ENCODE measurements around the gene LAMA1. TPM values are rescaled to one million over a fixed set of nuclear protein-coding genes. Genes with fewer than 3 reads are reported as not detected.

Gene LAMA1
- total RNA-seq, 1 experiment from 2014 or later = not detected

DNA sequence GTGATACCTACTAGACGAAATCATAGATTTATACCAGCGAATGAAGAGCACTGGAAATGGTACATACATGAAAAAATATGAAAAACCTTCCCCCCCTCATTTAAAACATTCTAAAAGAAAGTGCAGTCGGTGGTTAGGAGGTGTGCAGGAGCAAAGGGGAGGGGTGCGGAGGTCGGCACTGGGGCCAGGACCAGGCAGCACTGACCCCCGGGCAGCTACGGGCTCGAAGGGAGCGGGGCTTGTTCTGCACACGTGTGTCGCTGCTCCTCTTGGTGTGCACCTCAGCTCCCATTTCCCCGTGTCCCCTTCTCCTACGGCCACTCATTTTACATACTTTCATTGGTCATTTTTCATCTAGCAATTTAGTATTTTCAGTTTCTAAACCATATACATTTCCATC lies 89.0 kb downstream of the LAMA1 start:
- H3K27me3 ChIP-seq (ENCODE audit: insufficient read depth, low read depth) = peaks cover 73% of the 10 kb centered on the region
- H3K4me2 ChIP-seq = no peak overlapping the region
- POLR2A ChIA-PET (ENCODE audit: unreplicated experiment) = no interaction called here
- no peaks in the 10 kb centered on the region for H3K79me2 ChIP-seq (ENCODE audit: low read depth)
- no peak for DNase-seq
- no peaks in the 10 kb centered on the region for H3K9me2 ChIP-seq (ENCODE audit: insufficient read depth)
- H3K4me1 ChIP-seq (replicated peaks; ENCODE audit: insufficient read depth) = no peaks in the 10 kb centered on the region
- no peak overlapping the region for H3K27ac ChIP-seq
- no peaks in the 10 kb centered on the region for H3K36me3 ChIP-seq (ENCODE audit: low read depth)
- no peaks in the 10 kb centered on the region for H3K9me3 ChIP-seq (ENCODE audit: insufficient read depth, low read depth)
- CTCF ChIA-PET = no interaction called here
- no peak overlapping the region for H3K4me3 ChIP-seq
- intact Hi-C loops (cut with micrococcal nuclease; ENCODE audit: unreplicated experiment) = no loop called here
- no peaks in the 10 kb centered on the region for H3F3A ChIP-seq (ENCODE audit: insufficient read depth, low read depth)
- no peaks in the 10 kb centered on the region for H4K20me1 ChIP-seq (ENCODE audit: insufficient read depth)
- TF ChIP-seq EZH2 (IDR thresholded peaks at IDR 0.05; ENCODE audit: low read depth) (no peak), CTCF (conservative IDR thresholded peaks at IDR 0.05) (no peak)
- BruUV-seq (replicated peaks) = no TSS peak
- H2AFZ ChIP-seq = no peak overlapping the region

DNA sequence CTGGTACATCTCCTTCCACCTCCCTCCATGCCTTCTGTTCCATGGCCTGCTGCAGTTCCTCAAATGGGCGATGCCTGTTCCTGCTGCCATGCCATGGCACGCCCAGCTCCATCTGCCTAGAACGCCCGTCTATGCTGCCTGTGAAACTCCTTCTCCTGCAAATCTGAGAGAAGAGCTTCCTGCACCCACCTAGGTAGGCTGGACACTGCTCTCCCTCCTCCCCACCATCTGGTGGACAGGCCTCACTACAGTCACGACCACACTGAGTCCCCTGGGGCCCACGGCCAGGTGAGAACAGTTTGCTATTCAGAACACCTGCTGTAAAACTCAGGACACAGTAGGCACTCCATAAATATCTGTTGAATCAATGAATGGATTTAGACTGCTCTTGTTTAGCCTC lies 92.4 kb downstream of the LAMA1 start:
- H3K4me2 ChIP-seq = no peak overlapping the region
- H3K27ac ChIP-seq = no peak overlapping the region
- ChIA-PET POLR2A (ENCODE audit: unreplicated experiment) (no interaction called here), CTCF (no interaction called here)
- H3F3A ChIP-seq (ENCODE audit: insufficient read depth, low read depth) = no peaks in the 10 kb centered on the region
- peaks cover 72% of the 10 kb centered on the region for H3K27me3 ChIP-seq (ENCODE audit: insufficient read depth, low read depth)
- no peaks in the 10 kb centered on the region for H4K20me1 ChIP-seq (ENCODE audit: insufficient read depth)
- no peak overlapping the region for H3K4me3 ChIP-seq
- H3K9me3 ChIP-seq (ENCODE audit: insufficient read depth, low read depth) = no peaks in the 10 kb centered on the region
- H3K4me1 ChIP-seq (replicated peaks; ENCODE audit: insufficient read depth) = no peaks in the 10 kb centered on the region
- TF ChIP-seq CTCF (conservative IDR thresholded peaks at IDR 0.05) (no peak), EZH2 (IDR thresholded peaks at IDR 0.05; ENCODE audit: low read depth) (no peak)
- BruUV-seq (replicated peaks) = no TSS peak
- intact Hi-C loops (cut with micrococcal nuclease; ENCODE audit: unreplicated experiment) = no loop called here
- H3K79me2 ChIP-seq (ENCODE audit: low read depth) = no peaks in the 10 kb centered on the region
- H3K9me2 ChIP-seq (ENCODE audit: insufficient read depth) = no peaks in the 10 kb centered on the region
- no peak overlapping the region for H2AFZ ChIP-seq
- no peaks in the 10 kb centered on the region for H3K36me3 ChIP-seq (ENCODE audit: low read depth)
- no peak for DNase-seq

DNA sequence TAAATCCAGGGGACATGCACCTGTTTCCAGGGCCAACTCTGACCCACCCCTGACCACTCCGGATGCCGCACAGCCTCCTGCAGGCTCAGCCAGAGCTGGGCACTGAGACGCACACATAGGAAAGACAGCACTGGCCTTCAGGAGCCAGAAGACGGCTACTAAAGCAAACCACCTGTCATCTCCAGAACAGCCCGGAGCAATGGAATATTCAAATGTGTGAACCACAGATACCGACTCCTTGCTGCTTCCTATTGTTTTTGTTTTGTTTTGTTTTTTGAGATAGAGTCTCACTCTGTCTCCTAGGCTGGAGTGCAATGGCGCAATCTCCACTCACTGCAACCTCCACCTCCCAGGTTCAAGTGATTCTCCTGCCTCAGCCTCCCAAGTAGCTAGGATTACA lies 94.0 kb downstream of the LAMA1 start:
- Histone ChIP-seq H3K79me2 (ENCODE audit: low read depth) (no peaks in the 10 kb centered on the region), H3K36me3 (ENCODE audit: low read depth) (no peaks in the 10 kb centered on the region), H2AFZ (no peak overlapping the region), H3K9me3 (ENCODE audit: insufficient read depth, low read depth) (no peaks in the 10 kb centered on the region), H4K20me1 (ENCODE audit: insufficient read depth) (no peaks in the 10 kb centered on the region), H3K27ac (no peak overlapping the region), H3K4me3 (no peak overlapping the region), H3K4me2 (no peak overlapping the region), H3K4me1 (replicated peaks; ENCODE audit: insufficient read depth) (no peaks in the 10 kb centered on the region), H3K9me2 (ENCODE audit: insufficient read depth) (no peaks in the 10 kb centered on the region), H3F3A (ENCODE audit: insufficient read depth, low read depth) (no peaks in the 10 kb centered on the region), H3K27me3 (ENCODE audit: insufficient read depth, low read depth) (peaks cover 72% of the 10 kb centered on the region)
- CTCF ChIA-PET = no interaction called here
- POLR2A ChIA-PET (ENCODE audit: unreplicated experiment) = no interaction called here
- TF ChIP-seq EZH2 (IDR thresholded peaks at IDR 0.05; ENCODE audit: low read depth) (no peak), CTCF (conservative IDR thresholded peaks at IDR 0.05) (no peak)
- intact Hi-C loops (cut with micrococcal nuclease; ENCODE audit: unreplicated experiment) = loop anchor here (5.0 kb wide), 1 partner anchor 101 kb away; no protein-coding TSS in a partner anchor
- DNase-seq = no peak
- no TSS peak for BruUV-seq (replicated peaks)
